Smooth muscle cell (in vitro differentiated cells): ENCODE data around the gene TUBG2. TPM values are rescaled to one million over a fixed set of nuclear protein-coding genes. Genes with fewer than 3 reads are reported as not detected.

ENCODE experiments used
- DNase-seq: peaks from one replicate; lab custom pipeline; 2025; ENCODE audit not compliant: unreplicated experiment; lab: John Stamatoyannopoulos, UW
- H2AFZ ChIP-seq: fragments of 200-600 bp; sonication (generic); 2 replicates; pipeline ENCODE4 v1.6.0; 2016; ENCODE audit warnings: antibody characterized with exemption, low read depth, mild to moderate bottlenecking
- H3F3A ChIP-seq: fragments of 200-600 bp; sonication (generic); 2 replicates; pipeline ENCODE4 v1.6.0; 2017; ENCODE audit warnings: antibody characterized with exemption, low read depth
- H3K27ac ChIP-seq: fragments of 200-600 bp; sonication (generic); 2 replicates; pipeline ENCODE4 v1.5.1; 2016; ENCODE audit warnings: low read depth, mild to moderate bottlenecking
- H3K27me3 ChIP-seq: fragments of 200-600 bp; sonication (generic); 2 replicates; pipeline ENCODE4 v1.6.1; 2016; ENCODE audit warnings: low read depth, mild to moderate bottlenecking
- H3K36me3 ChIP-seq: fragments of 200-600 bp; sonication (generic); 2 replicates; pipeline ENCODE4 v1.5.1; 2016; ENCODE audit warnings: low read depth
- H3K4me1 ChIP-seq: fragments of 200-600 bp; sonication (generic); 2 replicates; pipeline ENCODE4 v1.5.1; 2016; ENCODE audit warnings: low read depth
- H3K4me2 ChIP-seq: fragments of 200-600 bp; sonication (generic); 2 replicates; pipeline ENCODE4 v1.6.0; 2016; ENCODE audit warnings: mild to moderate bottlenecking
- H3K4me3 ChIP-seq: fragments of 200-600 bp; sonication (generic); 2 replicates; pipeline ENCODE4 v1.5.1; 2016; ENCODE audit warnings: mild to moderate bottlenecking
- H3K79me2 ChIP-seq: fragments of 200-600 bp; sonication (generic); 2 replicates; pipeline ENCODE4 v1.6.0; 2016; ENCODE audit warnings: low read depth, mild to moderate bottlenecking
- H3K9ac ChIP-seq: fragments of 200-600 bp; sonication (generic); 2 replicates; pipeline ENCODE4 v1.6.0; 2016; ENCODE audit warnings: low read depth
- H3K9me3 ChIP-seq: fragments of 200-600 bp; sonication (generic); replicated peaks from 2 replicates; pipeline ENCODE4 v1.5.1; 2016; ENCODE audit warnings: low read depth
- H4K20me1 ChIP-seq: fragments of 200-600 bp; sonication (generic); 2 replicates; pipeline ENCODE4 v1.6.0; 2016; ENCODE audit warnings: low read depth
- CTCF ChIP-seq: fragments of 200-600 bp; sonication (generic); IDR thresholded peaks from 2 replicates; pipeline ENCODE4 v1.5.1; 2017; ENCODE audit warnings: borderline replicate concordance, mild to moderate bottlenecking, antibody characterized with exemption; ENCODE audit not compliant: insufficient read depth, poor library complexity, severe bottlenecking
- WGBS: methylation state at CpG from one replicate; pipeline ENCODE4 v1.1.7; 2016; ENCODE audit warnings: low lambda C conversion rate; 5-methylcytosine and 5-hydroxymethylcytosine counted together
- polyA plus RNA-seq: library from polyadenylated mRNA; unstranded; fragments of >200 nt; fragmentation: Nextera tagmentation; extraction: Ambion mirVana; gene quantifications from 2 replicates; pipeline ENCODE4 v1.2.1, GENCODE V29; 2016
- total RNA-seq: library from RNA; depleted of rRNA; stranded (reverse); fragments of >200 nt; gene quantifications from 2 replicates; pipeline ENCODE4 v1.2.3, GENCODE V29; 2014

Gene TUBG2
- total and polyA plus RNA-seq, 2 experiments from 2014 or later: 23.1 to 42.3 TPM

GRCh38 chr17:42691021-42691545 is 32.0 kb downstream of the TUBG2 start:
- no peaks in the 10 kb centered on the region for H4K20me1 ChIP-seq
- no peak overlapping the region for H3K4me3 ChIP-seq
- no peak overlapping the region for H3K4me2 ChIP-seq
- no peaks in the 10 kb centered on the region for H3K9me3 ChIP-seq
- no peaks in the 10 kb centered on the region for H3K79me2 ChIP-seq
- no peaks in the 10 kb centered on the region for H3K36me3 ChIP-seq
- no peaks in the 10 kb centered on the region for H3K27me3 ChIP-seq
- no peaks in the 10 kb centered on the region for H3F3A ChIP-seq
- no peak for DNase-seq
- H3K9ac ChIP-seq: no peak overlapping the region
- no peak for TF ChIP-seq CTCF
- WGBS: 89% methylated on average over 12 of the region's 12 CpGs
- no peaks in the 10 kb centered on the region for H3K4me1 ChIP-seq
- H2AFZ ChIP-seq: no peak overlapping the region
- no peak overlapping the region for H3K27ac ChIP-seq

GRCh38 chr17:42692489-42692888 is 33.4 kb downstream of the TUBG2 start:
- Histone ChIP-seq H4K20me1 (no peaks in the 10 kb centered on the region), H3K4me1 (no peaks in the 10 kb centered on the region), H3K4me3 (no peak overlapping the region), H3K9me3 (no peaks in the 10 kb centered on the region), H3K27me3 (no peaks in the 10 kb centered on the region), H2AFZ (no peak overlapping the region), H3K79me2 (no peaks in the 10 kb centered on the region), H3F3A (no peaks in the 10 kb centered on the region), H3K27ac (no peak overlapping the region), H3K9ac (no peak overlapping the region), H3K36me3 (no peaks in the 10 kb centered on the region), H3K4me2 (no peak overlapping the region)
- TF ChIP-seq CTCF: no peak
- DNase-seq: no peak
- 92% methylated on average over 11 of the region's 11 CpGs for WGBS

DNA sequence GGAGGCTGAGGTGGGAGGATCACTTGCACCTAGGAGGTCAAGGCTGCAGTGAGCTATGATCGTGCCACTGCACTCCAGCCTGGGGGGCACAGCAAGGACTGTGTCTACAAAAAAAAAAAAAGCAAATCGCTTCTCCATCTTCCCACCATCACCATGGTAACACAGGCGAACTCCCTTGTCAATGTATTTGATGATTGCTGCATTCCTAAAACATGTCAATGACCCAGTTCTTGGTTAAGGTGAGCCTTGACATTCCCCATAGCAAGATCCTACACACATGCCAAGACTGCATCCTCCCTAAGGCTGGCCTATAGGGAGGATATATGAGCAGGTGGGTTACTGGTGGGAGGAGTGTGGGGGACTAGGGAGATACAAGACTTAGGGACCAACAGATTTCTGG is 35.4 kb downstream of the TUBG2 start:
- Histone ChIP-seq H4K20me1 (no peaks in the 10 kb centered on the region), H3K9me3 (no peaks in the 10 kb centered on the region), H3K36me3 (no peaks in the 10 kb centered on the region), H3K4me3 (no peak overlapping the region), H3K27ac (no peak overlapping the region), H3K4me1 (peaks cover 11% of the 10 kb centered on the region), H3K9ac (no peak overlapping the region), H3K79me2 (no peaks in the 10 kb centered on the region), H3F3A (no peaks in the 10 kb centered on the region), H3K27me3 (no peaks in the 10 kb centered on the region), H2AFZ (no peak overlapping the region), H3K4me2 (no peak overlapping the region)
- WGBS: 95% methylated on average over 3 of the region's 3 CpGs
- DNase-seq: no peak
- TF ChIP-seq CTCF: no peak

GRCh38 chr17:42695500-42695899 is 36.4 kb downstream of the TUBG2 start:
- Histone ChIP-seq H3K4me2 (no peak overlapping the region), H3K27me3 (no peaks in the 10 kb centered on the region), H3K9me3 (no peaks in the 10 kb centered on the region), H3K9ac (no peak overlapping the region), H2AFZ (no peak overlapping the region), H3K4me1 (peaks cover 14% of the 10 kb centered on the region), H3K36me3 (no peaks in the 10 kb centered on the region), H3K4me3 (no peak overlapping the region), H4K20me1 (no peaks in the 10 kb centered on the region), H3F3A (no peaks in the 10 kb centered on the region), H3K79me2 (no peaks in the 10 kb centered on the region), H3K27ac (no peak overlapping the region)
- no peak for DNase-seq
- TF ChIP-seq CTCF: no peak
- 98% methylated on average over 20 of the region's 20 CpGs for WGBS
